Central memory CD8-positive, alpha-beta T cell (primary cell): Measurements from ENCODE around the gene PLD1.

ENCODE experiments used
- ATAC-seq: fragments of 150-1000 bp; cut with Tn5 transposase; replicated peaks from 2 replicates; pipeline ENCODE4 v1.10.0; 2022; ENCODE audit warnings: mild to moderate bottlenecking, moderate FRiP score, moderate number of reproducible peaks; ENCODE audit not compliant: poor library complexity, severe bottlenecking; ENCODE audit errors: extremely low read depth
- DNase-seq, 2 donors: peaks; one replicate each; pipeline ENCODE4 v3.0.0; 2021; ENCODE audit warnings: low spot score in 2 of 2
- H3K27ac Mint-ChIP-seq: one replicate; pipeline ENCODE4 v1.8.0; 2022; ENCODE audit warnings: low read depth, mild to moderate bottlenecking, moderate library complexity, mixed read lengths
- H3K27me3 Mint-ChIP-seq: one replicate; pipeline ENCODE4 v1.8.0; 2022; ENCODE audit warnings: mixed read lengths
- H3K36me3 Mint-ChIP-seq: one replicate; pipeline ENCODE4 v1.8.0; 2022; ENCODE audit warnings: mild to moderate bottlenecking, moderate library complexity, mixed read lengths; ENCODE audit not compliant: insufficient read depth
- H3K4me1 Mint-ChIP-seq: one replicate; pipeline ENCODE4 v1.8.0; 2022; ENCODE audit warnings: mixed read lengths
- H3K4me3 Mint-ChIP-seq: one replicate; pipeline ENCODE4 v1.8.0; 2022; ENCODE audit warnings: mild to moderate bottlenecking, moderate library complexity, mixed read lengths
- H3K9me3 Mint-ChIP-seq: one replicate; pipeline ENCODE4 v1.8.0; 2022; ENCODE audit warnings: mixed read lengths

Gene PLD1

DNA sequence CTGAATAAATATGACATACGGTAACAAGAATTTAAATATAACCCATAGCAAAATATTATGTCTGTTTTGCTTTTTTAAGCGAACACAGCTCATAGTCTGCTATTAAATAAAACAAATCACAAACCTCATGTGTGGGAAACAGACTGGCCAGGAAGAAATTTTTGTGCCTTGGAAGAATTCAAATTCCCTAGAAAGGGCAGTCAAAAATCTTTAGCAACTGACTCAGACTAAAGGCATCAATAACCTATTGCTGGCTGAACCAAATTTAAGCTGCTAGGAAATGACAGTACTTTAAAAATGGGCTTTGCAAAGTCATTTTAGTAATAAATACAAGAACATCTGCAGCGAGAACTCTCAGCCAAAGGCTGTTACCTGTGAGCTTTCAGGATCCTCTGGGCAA, 151.4 kb downstream of the PLD1 start:
- no peak for ATAC-seq
- Mint-ChIP-seq H3K4me3 (no peak overlapping the region), H3K27ac (no peak overlapping the region), H3K9me3 (no peaks in the 10 kb centered on the region), H3K27me3 (peaks cover 22% of the 10 kb centered on the region), H3K4me1 (no peaks in the 10 kb centered on the region), H3K36me3 (peaks cover 1% of the 10 kb centered on the region)
- DNase-seq: no peak

DNA sequence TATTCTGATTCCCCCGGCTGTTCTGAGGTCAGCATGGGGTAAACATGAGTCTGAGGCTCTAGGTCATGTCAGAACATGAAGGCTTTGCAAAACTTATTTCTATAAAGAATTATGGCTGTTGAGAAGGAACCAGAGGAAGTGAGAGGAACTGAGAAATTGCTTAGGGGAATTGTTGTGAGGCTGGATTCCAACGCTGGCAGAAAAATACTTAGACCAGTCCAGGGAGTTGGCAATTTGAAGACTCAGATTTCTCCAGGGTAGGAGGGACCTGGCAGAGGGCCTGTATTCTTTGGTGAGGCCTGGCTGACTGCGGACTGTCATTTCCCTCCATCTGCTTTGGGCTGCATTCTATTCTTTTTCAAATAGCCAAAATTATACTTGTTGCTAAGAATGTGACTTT, 155.5 kb downstream of the PLD1 start:
- Mint-ChIP-seq H3K9me3 (no peaks in the 10 kb centered on the region), H3K27ac (no peak overlapping the region), H3K4me3 (no peak overlapping the region), H3K27me3 (peaks cover 7% of the 10 kb centered on the region), H3K36me3 (peaks cover 1% of the 10 kb centered on the region), H3K4me1 (no peaks in the 10 kb centered on the region)
- no peak for DNase-seq
- ATAC-seq: no peak

DNA sequence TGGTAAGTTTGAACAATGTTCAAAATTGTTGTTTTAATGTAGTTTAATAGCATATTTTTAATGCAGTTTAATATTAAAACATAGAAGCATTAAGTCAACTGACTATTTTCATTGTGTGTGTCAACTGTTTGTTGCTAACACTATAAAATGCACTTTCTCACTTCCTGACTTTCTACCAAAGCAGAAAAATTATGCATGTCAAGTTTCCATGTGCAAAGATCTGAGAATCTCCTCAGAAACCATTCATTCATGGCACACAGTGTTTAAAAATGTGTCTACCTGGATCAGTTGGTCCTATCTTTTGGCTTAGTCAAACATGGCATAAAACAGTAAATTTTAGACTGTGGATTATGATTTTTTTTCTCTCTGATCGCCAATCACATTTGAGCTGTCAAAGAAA, 156.0 kb downstream of the PLD1 start:
- Mint-ChIP-seq H3K27ac (no peak overlapping the region), H3K4me3 (no peak overlapping the region), H3K9me3 (no peaks in the 10 kb centered on the region), H3K4me1 (no peaks in the 10 kb centered on the region), H3K27me3 (peaks cover 10% of the 10 kb centered on the region), H3K36me3 (peaks cover 1% of the 10 kb centered on the region)
- DNase-seq: no peak
- no peak for ATAC-seq

DNA sequence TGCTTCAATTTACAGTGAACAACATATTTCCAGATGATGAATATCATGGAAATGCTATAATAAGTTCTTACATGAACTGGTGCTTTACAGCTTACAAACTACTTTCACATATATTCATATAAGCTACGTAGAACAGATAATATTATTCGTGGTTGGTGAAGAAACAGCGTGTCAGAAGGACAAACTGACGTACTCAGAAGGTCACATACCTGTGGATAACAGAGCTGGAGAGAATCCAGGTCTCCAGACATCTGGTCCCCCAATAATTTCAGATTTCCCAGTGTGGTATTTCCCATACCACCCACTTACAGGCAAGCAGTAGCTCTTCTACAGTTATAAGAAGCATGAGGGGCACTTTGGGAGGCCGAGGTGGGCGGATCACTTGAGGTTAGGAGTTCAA, 156.6 kb downstream of the PLD1 start:
- Mint-ChIP-seq H3K36me3 (peaks cover 1% of the 10 kb centered on the region), H3K4me1 (no peaks in the 10 kb centered on the region), H3K27ac (no peak overlapping the region), H3K4me3 (no peak overlapping the region), H3K27me3 (peaks cover 10% of the 10 kb centered on the region), H3K9me3 (no peaks in the 10 kb centered on the region)
- no peak for ATAC-seq
- no peak for DNase-seq

DNA sequence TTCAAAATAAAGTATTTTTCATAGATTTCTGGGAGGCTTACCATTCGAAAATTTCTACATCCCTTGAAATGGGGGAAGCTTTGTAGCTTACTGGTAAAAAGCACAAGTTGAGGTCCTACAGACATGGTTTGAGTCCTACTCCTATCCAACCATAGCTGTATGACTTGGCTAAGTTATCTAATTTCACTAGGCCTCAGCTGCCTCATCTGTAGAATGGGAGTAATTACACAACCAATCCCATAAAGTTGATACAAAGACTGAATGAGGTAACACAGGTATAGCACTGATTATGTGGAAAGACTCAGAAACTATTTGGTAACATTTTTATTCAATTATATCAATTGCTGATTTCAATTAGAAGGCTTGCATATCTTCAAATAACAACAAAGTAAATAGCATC, 157.4 kb downstream of the PLD1 start:
- DNase-seq (no peak), ATAC-seq (no peak)
- H3K27ac Mint-ChIP-seq: no peak overlapping the region
- H3K4me3 Mint-ChIP-seq: no peak overlapping the region
- peaks cover 10% of the 10 kb centered on the region for H3K27me3 Mint-ChIP-seq
- H3K9me3 Mint-ChIP-seq: no peaks in the 10 kb centered on the region
- H3K36me3 Mint-ChIP-seq: peaks cover 1% of the 10 kb centered on the region
- no peaks in the 10 kb centered on the region for H3K4me1 Mint-ChIP-seq

DNA sequence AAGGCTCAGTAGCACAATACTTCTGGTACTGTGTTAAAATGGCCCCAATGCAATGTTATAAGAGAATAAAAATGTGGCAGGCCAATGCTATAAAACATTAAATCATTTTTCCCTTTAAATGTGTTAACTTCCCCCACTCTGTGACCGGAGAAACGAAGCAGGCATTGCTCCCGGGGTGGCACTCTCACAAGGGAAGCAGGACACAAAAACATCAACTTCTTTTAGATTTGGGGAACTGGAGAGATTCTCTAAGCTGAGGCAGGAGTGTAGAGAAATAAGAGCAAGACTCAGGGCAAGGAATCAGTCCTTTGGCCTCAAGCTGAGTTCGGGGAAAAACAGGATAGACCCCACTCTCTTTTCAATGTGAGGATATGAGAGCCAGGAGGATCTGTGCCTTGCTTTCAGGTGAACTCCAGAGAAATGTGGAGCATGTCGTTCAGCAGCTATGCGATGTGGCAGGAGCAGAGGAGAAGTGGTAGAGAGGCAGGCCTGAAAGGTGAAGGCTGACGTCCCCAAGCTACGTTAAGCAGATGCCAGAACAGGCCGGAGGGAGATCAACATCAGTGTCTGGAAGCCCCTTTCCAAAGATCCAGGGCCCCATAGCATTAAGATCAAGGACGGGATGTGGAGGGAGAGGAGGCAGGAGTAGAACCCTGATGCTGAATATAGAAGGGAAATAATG, 160.2 kb downstream of the PLD1 start:
- Mint-ChIP-seq H3K9me3 (no peaks in the 10 kb centered on the region), H3K4me1 (no peaks in the 10 kb centered on the region), H3K27me3 (peaks cover 10% of the 10 kb centered on the region), H3K36me3 (no peaks in the 10 kb centered on the region), H3K4me3 (no peak overlapping the region), H3K27ac (no peak overlapping the region)
- ATAC-seq (no peak), DNase-seq (no peak)

DNA sequence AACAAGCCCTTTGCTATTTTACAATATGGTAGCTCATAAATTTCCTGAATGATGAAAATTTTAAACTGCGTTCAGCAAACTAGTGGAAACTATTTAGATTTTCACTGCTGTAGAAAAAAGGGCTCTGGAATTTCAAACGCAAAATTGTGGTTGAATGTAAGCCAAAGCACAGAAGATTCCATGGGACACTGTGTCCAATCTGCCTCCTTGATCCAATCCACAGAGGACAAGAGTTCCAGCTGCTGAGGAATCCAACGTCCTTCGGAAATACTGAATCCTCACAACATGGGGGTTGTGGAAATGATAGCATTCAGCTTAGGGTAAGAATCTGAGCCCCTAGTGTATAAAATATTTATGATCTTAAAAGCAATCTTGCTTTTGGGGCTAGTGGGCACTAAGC, 161.0 kb downstream of the PLD1 start:
- Mint-ChIP-seq H3K4me1 (no peaks in the 10 kb centered on the region), H3K36me3 (no peaks in the 10 kb centered on the region), H3K9me3 (no peaks in the 10 kb centered on the region), H3K4me3 (no peak overlapping the region), H3K27ac (no peak overlapping the region), H3K27me3 (peaks cover 10% of the 10 kb centered on the region)
- ATAC-seq (no peak), DNase-seq (no peak)

DNA sequence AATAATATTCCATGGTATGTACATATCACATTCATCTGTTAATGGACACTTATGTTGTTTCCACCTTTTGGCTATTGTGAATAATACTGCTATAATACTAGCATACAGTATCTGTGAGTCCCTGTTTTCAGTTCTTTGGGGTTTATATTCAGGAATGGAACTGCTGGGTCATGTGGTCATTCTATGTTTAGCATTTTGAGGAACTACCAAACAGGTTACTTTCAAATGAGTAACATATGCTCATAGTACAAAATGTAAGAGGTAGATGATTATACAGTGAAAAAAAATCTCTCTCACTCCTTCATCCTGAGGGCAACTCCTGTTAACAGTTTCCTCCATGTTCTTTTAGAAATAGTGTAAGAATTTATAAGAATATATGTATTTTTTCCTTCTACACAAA, 162.2 kb downstream of the PLD1 start:
- no peaks in the 10 kb centered on the region for H3K36me3 Mint-ChIP-seq
- no peak overlapping the region for H3K4me3 Mint-ChIP-seq
- H3K27me3 Mint-ChIP-seq: peaks cover 10% of the 10 kb centered on the region
- H3K4me1 Mint-ChIP-seq: no peaks in the 10 kb centered on the region
- ATAC-seq (no peak), DNase-seq (no peak)
- H3K9me3 Mint-ChIP-seq: no peaks in the 10 kb centered on the region
- no peak overlapping the region for H3K27ac Mint-ChIP-seq

DNA sequence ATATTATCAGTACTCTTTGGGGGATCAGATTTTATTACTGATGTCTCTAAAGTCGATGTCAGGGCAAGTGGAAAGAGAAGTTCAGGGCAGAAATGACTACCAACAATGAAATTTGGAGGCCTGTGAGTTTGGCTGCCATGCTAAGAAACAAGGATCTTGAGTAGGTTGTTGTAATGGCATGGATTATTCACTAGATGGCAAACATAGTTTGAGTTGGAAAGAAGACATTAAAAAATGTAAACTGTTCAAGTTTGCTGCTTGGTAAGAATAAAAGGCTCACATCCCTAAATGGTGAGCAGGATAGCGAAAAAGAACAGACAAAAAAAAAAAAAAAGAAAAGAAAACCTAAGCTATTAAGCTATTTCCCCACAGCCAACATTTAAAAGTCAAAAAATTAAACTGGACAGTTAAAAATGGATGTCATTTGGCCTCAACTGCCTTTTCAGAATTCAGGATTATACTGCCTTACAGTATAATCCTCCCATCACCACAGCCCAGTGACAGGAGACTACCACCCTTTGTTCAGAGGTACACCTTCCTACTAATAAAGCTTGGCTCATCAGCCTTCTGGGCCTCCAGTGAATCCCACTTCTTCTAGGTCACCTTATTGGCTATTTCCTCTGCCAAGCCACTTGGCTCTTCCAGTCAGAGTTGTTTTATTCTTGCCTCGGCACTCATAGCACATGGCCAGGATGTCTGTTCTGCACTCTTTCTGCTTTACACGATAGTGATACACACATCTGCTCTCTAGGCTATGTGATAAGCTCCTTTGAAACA, 163.7 kb downstream of the PLD1 start:
- H3K4me3 Mint-ChIP-seq: no peak overlapping the region
- no peaks in the 10 kb centered on the region for H3K36me3 Mint-ChIP-seq
- H3K9me3 Mint-ChIP-seq: no peaks in the 10 kb centered on the region
- ATAC-seq: no peak
- no peak for DNase-seq
- peaks cover 10% of the 10 kb centered on the region for H3K27me3 Mint-ChIP-seq
- no peaks in the 10 kb centered on the region for H3K4me1 Mint-ChIP-seq
- H3K27ac Mint-ChIP-seq: no peak overlapping the region

DNA sequence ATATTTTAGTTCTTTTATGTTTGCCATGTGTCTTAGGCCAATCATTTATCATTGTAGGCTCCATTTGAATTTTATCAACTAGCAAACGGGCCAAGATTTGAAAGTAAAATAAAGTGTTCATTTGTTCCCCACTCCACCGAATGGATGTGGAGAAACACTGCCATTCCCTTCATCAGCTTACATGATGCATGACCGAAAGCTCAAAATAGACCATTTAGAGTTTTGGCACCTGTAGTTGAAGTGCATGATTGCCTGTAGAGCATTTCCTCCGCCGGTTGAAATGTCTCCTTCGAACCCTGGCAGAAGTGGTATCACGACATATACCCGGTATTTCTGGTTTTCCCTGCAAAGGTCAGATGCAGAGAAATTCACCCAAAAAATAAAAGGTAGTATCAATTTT, 165.6 kb downstream of the PLD1 start:
- H3K27me3 Mint-ChIP-seq: peaks cover 2% of the 10 kb centered on the region
- DNase-seq (no peak), ATAC-seq (no peak)
- H3K27ac Mint-ChIP-seq: no peak overlapping the region
- H3K36me3 Mint-ChIP-seq: no peaks in the 10 kb centered on the region
- no peaks in the 10 kb centered on the region for H3K9me3 Mint-ChIP-seq
- H3K4me3 Mint-ChIP-seq: no peak overlapping the region
- H3K4me1 Mint-ChIP-seq: no peaks in the 10 kb centered on the region

DNA sequence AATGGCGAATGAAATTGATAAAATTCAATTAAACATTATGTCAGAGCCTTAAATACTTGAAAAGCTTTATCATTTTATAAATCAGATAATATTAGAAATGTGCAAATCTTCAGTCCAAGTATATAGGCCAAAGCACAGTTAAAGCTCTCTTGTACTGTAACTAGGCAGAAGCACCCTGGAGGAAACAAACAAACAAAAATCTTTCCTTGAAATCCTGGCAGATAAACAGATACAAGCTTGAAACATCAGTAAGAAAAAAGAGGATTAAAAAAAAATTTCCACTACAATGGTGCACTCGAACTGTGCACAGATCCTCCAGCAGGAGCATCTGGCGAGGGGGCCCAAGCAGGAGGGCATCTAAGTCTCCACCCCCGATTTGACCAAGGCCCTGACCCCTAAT, 166.6 kb downstream of the PLD1 start:
- Mint-ChIP-seq H3K9me3 (no peaks in the 10 kb centered on the region), H3K27ac (no peak overlapping the region), H3K36me3 (no peaks in the 10 kb centered on the region), H3K27me3 (no peaks in the 10 kb centered on the region), H3K4me1 (no peaks in the 10 kb centered on the region), H3K4me3 (no peak overlapping the region)
- DNase-seq (no peak), ATAC-seq (no peak)

DNA sequence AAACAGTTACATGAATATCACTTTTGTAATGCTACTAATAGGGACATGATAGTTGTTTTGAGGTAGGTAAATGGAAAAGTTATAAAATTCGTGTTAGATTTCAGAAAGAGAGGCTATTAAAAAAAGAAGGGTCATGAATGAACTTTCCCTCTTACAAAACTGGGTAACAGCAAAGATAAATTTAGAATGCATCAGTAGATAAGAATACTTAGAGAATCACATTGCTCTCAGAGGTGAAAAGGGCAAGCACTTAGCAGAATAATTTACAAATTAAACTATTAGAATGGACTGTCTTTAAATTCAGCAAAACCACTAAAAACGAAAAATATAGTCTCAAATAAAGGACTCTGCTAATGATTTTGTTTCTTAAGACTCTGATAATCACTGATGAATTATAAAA, 167.2 kb downstream of the PLD1 start:
- Mint-ChIP-seq H3K4me1 (no peaks in the 10 kb centered on the region), H3K9me3 (no peaks in the 10 kb centered on the region), H3K27ac (no peak overlapping the region), H3K36me3 (no peaks in the 10 kb centered on the region), H3K4me3 (no peak overlapping the region), H3K27me3 (no peaks in the 10 kb centered on the region)
- no peak for ATAC-seq
- DNase-seq: no peak
